ENCODE data around the gene FDX1. TPM values are rescaled to one million over a fixed set of nuclear protein-coding genes. Genes with fewer than 3 reads are reported as not detected.

The FDX1 gene
- total and polyA plus RNA-seq, 2 of the 13 experiments (the other 11 are each of a cell fraction or from before 2014, with no cell fraction given) = 4.5 to 13.1 TPM

GRCh38 chr11:110430267-110431050, 711 bp downstream of the FDX1 start (continued):
- TF ChIP-seq SOX6 (IDR thresholded peaks at IDR 0.05) = no peak
- TF ChIP-seq SOX6 (CRISPR knock-in tag; IDR thresholded peaks at IDR 0.05) = peak; percentile 45; the same call in 1 of the 2 replicates
- TF ChIP-seq HOMEZ (CRISPR knock-in tag; IDR thresholded peaks at IDR 0.05; ENCODE audit: low read depth) = no peak
- TF ChIP-seq ZKSCAN1 (IDR thresholded peaks at IDR 0.05; ENCODE audit: low read length) = no peak
- no peak for TF ChIP-seq MEIS2 (CRISPR knock-in tag; IDR thresholded peaks at IDR 0.05)
- no peak for TF ChIP-seq SMYD3 (CRISPR knock-in tag; IDR thresholded peaks at IDR 0.05)
- TF ChIP-seq ZNF3 (CRISPR knock-in tag; IDR thresholded peaks at IDR 0.05) = no peak
- TF ChIP-seq GPBP1L1 (CRISPR knock-in tag; IDR thresholded peaks at IDR 0.05) = no peak
- peak; percentile 71; the same call in 1 of the 2 replicates for TF ChIP-seq ZNF343 (CRISPR knock-in tag; IDR thresholded peaks at IDR 0.05)
- TF ChIP-seq CTCF (CRISPR knock-in tag; IDR thresholded peaks at IDR 0.05) = 0 out of 2 replicates have a peak, but pooled peaks have one; percentile 18
- peak; percentile 41; the same call in 1 of the 2 replicates for TF ChIP-seq NR2F6 (IDR thresholded peaks at IDR 0.05)
- TF ChIP-seq NR2F6 (CRISPR knock-in tag; IDR thresholded peaks at IDR 0.05) = peak; percentile 62
- no peak for TF ChIP-seq CBX5 (CRISPR knock-in tag; IDR thresholded peaks at IDR 0.05; ENCODE audit: borderline replicate concordance)
- peak in 1 of 2 experiments; percentile 53; a peak in 1 of 4 replicates for TF ChIP-seq NR2F1 (CRISPR knock-in tag; IDR thresholded peaks at IDR 0.05)
- TF ChIP-seq AGO2 (optimal IDR thresholded peaks at IDR 0.05; ENCODE audit: low read depth, low read length) = peak; percentile 37
- peak; percentile 87 for TF ChIP-seq HNF4A (CRISPR knock-in tag; IDR thresholded peaks at IDR 0.05)
- TF ChIP-seq FOSL1 (CRISPR knock-in tag; IDR thresholded peaks at IDR 0.05; ENCODE audit: borderline replicate concordance) = no peak
- TF ChIP-seq PCBP1 (IDR thresholded peaks at IDR 0.05; ENCODE audit: borderline replicate concordance, low read depth, low read length) = no peak
- peak; percentile 63 to 64; a peak in 3 of 4 replicates for TF ChIP-seq POLR2A (IDR thresholded peaks at IDR 0.05; ENCODE audit: insufficient read depth in 1 of 2, low read depth in 2 of 2, low read length in 2 of 2)
- no peak for TF ChIP-seq MEIS1 (CRISPR knock-in tag; IDR thresholded peaks at IDR 0.05; ENCODE audit: borderline replicate concordance)
- TF ChIP-seq ZFX (CRISPR knock-in tag; IDR thresholded peaks at IDR 0.05; ENCODE audit: low read depth) = peak; percentile 77
- TF ChIP-seq HDAC1 (CRISPR knock-in tag; IDR thresholded peaks at IDR 0.05) = peak; percentile 59
- TF ChIP-seq ZNF205 (CRISPR knock-in tag; IDR thresholded peaks at IDR 0.05) = peak; percentile 22; the same call in 1 of the 2 replicates
- peak; percentile 79; the same call in 1 of the 2 replicates for TF ChIP-seq ZNF563 (CRISPR knock-in tag; IDR thresholded peaks at IDR 0.05)
- TF ChIP-seq CREB3 (CRISPR knock-in tag; IDR thresholded peaks at IDR 0.05) = 0 out of 2 replicates have a peak, but pooled peaks have one; percentile 69
- TF ChIP-seq ZSCAN9 (CRISPR knock-in tag; IDR thresholded peaks at IDR 0.05; ENCODE audit: borderline replicate concordance) = 0 out of 2 replicates have a peak, but pooled peaks have one; percentile 38

All from HepG2 (cell line).